Measurements from ENCODE around the gene MYORG.

MYORG gene

DNA sequence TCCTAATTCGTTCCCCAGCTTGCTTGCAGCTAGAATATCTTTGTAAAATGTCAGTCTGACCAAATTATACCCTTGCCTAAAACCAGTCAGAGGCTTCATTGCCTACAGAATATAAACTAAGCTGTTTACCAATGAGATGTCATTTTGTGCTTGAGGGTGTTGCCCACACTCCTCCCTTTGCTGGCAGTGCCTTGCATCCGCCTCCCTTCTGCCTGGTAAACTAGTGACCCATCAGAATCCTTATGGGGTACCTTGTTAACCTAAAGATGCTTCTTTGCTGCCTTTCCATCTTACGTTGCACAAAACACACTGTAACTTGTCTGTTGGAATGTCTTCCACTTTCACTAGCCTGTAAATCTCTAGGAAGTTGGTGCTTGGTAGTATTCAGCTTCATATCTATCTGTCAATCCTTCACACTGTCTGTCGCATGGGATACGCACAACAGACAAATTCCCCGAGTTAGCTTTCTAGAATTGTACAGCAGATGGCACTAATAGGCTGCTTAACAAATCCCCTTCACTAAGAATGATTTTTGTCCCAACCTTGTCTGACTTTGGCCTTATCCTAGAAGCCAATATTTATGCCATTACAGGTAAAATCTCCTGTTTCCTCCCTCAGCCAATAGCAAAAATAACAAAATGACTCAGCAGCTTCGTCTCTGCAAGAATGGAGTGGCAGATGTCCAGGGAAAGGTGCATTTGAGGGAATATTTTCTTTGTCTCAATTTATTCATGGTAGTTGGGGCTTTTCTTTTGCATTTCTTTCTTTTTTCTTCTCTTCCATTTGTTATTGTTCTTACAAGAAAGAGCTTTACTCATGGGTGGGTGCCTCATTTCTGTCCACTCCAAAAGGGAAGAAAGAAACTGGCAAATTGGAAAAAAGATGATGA, 44.4 kb downstream of the MYORG start:
- no peak for DNase-seq

DNA sequence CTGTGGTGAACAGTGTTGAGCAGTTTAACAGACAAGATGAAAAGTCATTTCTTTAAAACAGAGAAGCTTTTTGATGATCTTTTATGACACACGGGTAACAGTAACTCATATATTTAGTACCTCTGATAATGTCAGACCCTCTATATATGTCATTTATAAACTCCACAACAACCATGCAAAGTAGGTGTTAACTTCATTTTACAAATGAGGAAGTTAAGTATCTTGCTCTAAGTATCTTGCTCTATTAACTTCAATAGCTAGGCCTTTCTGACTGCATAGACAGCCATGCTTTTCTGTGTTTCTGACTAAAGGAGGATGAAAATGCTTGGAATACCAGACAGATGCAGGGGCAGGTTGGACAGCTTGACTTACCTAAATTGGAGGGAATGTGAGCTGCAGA, 45.5 kb downstream of the MYORG start:
- no peak for DNase-seq

DNA sequence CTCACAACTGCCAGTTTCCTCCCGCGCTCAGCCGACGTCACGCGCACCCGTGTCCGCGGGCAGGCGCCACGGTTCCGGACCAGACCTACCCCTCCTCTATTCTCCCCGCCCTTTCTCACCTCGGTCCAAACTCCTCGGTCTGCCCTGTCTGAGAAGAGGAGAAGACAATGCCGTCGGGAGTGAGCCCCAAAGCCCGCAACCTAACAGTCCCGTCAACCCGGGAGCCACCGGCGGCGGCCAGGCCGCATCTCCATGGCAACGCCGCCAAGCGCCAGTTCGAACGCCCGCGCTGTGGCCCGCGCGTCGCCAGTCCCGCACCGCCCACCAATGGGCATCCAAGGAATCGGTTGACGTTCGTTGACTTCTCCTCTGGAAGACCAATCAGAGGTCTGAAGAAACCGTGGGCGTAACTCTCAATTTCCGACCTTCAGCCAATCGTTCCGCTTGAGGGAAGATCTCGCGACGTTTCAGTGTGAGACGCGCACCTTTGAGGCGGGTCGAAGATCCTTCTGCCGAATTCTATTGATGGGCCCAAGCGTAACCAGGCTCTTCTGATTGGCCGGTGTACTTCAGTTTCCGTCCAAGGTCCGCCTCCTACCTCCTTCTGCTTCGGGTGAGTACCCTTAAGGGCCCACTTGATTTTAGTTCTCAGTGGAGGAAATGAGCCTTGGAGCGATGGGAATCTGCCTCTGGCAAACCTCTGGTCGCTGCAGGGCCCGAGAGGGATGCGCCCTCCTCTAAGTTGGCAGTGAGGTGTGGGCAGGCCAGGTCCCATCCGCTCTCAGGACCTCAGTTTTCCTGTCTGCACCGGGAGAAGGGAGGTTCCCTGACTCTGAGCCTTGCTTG, 47.5 kb downstream of the MYORG start, which contains the start of the genes KIF24 and NUDT2:
KIF24 (minus strand) TSS at position 282 of the 846 bp plus-strand sequence. CDS start 17,922 bp downstream, outside the sequence.
NUDT2 (plus strand) TSS at position 583 of the 846 bp plus-strand sequence. CDS start 9,471 bp downstream, outside the sequence.
- DNase-seq = peak; percentile 97

DNA sequence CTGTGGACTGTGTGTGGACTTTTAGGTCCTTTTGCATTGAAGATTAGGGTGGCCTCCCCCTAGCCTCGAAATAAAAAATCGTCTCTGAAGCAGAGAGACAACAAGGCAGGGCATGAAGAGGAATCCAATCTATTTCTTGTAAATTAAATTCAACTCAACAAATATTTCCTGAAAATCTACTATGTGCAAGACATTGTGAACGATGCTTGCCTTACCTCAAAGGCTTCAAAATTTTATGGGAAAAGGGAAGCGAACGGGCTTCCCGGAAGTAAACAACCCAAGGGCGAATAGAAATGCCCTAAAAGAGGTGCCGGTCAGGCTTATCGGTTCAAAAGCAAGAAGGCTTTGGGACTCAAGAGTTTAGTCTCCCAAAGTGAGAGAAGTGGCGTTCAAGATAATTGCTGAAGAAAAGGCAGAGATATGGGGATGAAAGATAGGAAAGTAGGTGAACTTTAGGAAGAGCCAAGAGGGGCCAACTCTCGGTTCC, 48.2 kb downstream of the MYORG start:
- DNase-seq = no peak

DNA sequence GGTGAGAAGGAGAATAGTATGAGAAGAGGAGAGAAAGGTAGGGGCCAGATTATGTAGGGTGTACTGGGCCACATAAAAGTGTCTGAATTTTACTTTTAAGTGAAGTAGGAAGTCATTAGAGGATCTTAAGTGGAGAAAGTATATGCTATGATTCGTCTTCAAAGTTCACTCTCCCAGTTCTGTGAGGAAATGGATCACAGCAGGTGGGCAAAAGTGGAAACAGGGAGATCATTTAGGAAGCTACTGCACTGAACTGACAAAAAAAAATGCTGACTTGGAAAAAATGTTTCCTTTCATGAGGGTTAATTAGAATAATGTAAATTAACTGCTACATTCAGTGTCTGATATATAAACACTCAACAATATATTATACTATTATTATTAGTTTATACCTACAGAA, 50.0 kb downstream of the MYORG start:
- no peak for DNase-seq

DNA sequence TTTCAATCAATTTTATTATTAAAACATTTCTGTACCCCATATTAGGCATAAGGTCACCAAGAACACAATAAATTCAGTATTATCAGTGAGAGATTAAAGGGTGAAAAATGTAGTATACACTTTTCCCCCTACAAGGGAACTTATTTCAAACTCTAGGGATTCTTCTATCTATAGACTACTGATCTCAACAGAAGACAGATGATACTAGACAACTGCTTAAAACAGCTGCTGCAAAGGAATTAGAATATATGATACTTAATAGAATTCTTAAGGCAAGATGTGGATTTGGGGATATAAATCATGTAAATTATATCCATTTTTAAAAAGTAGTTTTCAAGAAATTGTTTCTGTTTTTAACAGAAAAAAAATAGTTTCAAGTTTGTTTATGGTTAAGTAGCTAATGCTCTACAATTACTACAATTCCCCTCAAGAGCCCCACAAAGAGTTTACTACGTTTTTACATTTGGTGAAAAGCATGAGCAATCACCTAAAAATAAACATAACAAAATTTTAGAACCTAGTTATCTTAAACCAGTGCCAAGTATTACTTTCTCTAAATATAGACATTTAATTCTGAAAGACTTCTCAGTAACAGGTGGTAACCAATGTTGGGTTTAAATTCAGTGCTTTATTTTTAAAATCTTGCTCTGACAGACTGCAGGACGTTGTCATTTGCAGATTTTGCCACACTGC, 53.7 kb downstream of the MYORG start:
- DNase-seq = no peak

DNA sequence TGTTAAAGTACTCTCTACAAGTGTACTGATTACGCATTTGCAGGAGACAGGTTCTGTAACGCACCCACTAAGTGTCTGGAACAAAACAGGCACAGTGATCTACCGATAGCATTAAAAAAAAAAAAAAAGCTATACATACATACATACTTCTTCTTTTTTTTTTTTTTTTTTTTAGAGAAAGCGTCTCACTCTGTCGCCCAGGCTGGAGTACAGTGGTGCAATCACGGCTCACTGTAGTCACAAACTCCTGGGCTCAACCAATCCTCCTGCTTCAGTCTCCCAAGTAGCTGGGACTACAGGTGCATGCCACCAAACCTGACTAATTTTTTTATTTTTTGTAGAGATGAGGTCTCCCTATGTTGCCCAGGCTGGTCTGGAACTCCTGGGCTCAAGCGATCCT, 55.2 kb downstream of the MYORG start:
- no peak for DNase-seq

DNA sequence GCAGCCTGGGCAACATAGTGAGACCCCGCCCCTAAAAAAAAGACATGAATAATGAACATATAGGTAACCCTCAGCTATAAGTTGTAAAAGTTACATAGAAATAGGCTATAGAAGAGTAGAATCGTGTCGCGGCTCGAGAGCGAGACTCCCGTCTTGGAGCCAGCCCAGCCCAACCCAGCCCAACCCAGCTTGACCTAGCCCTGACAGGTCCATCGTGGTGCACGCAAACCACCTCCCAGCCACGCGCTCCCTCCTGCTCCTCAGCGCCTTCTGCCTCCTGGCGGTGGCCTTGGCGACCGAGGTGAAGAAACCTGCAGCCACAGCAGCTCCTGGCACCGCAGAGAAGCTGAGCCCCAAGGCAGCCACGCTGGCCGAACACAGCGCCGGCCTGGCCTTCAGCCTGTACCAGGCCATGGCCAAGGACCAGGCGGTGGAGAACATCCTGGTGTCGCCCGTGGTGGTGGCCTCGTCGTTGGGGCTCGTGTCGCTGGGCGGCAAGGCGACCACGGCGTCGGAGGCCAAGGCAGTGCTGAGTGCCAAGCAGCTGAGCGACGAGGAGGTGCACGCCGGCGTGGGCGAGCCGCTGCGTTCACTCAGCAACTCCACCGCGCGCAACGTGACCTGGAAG, 58.4 kb downstream of the MYORG start:
- DNase-seq = no peak

DNA sequence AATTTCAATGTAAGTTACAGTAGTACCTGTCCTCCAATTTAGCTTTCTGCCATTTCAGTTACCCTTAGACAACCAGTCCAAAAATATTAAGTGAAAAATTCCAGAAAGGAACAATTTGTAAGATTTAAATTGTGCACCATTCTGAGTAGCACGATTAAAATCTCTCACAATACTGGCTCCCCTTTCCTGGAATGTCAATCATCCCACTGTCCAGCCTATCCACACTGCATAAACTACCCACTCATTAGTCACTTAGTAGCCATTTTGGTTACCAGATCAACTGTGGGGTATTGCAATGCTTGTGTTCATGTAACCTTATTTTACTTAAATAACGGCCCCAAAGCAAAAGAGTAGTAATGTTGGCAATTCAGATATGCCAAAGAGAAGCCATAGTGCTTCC, 59.3 kb downstream of the MYORG start:
- no peak for DNase-seq
